GM03348 (cell line): ENCODE results near the gene TEX54.
"Not testable (repeated sequence)": the region's sequence is repeated elsewhere in the genome, so short reads cannot be mapped to it uniquely, and the experiment has no call there.

Experiments used
- DNase-seq: peaks from one replicate; pipeline ENCODE4 v3.0.0; 2012; ENCODE audit warnings: low spot score

The TEX54 gene

GRCh38 chr11:62831520-62832335, 913 bp downstream of the TEX54 start, which contains the start of gene STX5:
STX5 (minus strand) TSS chr11:62832051; CDS start chr11:62831243, 808 bp downstream.
- peak; percentile 97 for DNase-seq

DNA sequence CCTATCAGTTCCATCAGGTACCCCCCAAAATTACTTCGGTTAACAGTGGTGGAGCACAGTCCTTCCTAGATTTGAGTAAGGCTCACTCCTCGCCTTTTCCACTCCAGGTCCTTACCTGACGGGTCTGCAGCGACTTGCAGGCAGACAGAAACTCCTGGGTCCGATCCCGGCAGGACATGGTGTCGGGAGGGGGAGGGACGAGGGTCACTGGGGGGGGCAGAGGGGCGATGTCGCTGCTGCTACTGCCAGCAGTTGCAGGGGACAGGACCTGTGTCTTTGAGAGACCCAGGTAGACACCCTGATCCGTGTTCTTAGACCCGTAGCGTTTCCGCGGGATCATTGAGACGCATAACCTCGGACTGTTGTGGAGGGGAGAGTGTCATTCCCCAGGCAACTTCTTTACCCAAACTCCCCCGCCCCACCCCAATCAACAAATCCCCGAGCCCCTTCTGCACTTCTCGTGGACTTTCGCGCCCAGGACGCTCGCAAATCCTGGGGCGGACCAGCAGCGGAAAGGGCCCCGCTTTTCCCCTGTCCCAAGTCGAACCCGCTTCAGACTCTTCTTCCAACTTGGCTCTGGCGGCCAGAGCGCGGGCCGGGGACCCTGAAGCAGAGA, 1.6 kb downstream of the TEX54 start:
- no peak for DNase-seq

- not testable (repeated sequence) for DNase-seq
These were observed 4.5 kb downstream of the TEX54 start for GRCh38 chr11:62828130-62828529.

GRCh38 chr11:62823677-62824076, 9.0 kb downstream of the TEX54 start:
- DNase-seq: no peak

GRCh38 chr11:62817129-62817528, 15.5 kb downstream of the TEX54 start:
- no peak for DNase-seq

DNA sequence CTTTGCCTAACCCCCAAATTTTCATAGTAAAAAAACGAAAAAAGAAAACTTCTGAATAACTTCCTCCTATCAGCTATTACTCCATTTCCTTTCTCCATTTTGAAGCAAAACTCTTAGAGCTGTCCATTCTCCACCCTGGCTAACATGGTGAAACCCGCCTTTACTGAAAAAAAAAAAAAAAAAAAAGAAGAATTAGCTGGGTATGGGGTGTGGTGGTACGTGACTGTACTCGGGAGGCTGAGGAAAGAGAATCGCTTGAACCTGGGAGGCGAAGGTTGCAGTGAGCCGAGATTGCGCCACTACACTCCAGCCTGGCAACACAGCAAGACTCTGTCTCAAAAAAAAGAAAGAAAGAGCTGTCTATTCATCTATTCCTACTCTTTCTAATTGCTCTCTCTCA, 16.1 kb downstream of the TEX54 start:
- no peak for DNase-seq

DNA sequence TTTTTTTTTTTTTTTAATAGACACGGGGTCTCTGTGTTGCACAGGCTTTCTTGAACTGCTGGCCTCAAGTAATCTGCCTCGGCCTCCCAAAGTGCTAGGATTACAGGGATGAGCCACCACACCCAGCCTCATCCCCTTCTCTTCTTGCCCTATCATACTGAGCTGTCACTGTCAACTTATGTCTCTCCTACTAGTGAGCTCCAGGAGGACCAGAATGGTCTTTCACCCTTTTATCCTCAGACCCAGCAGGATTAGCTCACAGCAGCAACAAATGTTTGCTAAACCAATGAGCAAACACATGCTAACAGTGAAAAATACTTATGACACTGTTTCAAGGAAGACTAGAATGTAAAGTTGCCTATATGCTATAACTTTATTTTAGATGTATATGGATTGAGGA, 21.0 kb downstream of the TEX54 start:
- no peak for DNase-seq

- no peak for DNase-seq
These were observed 21.9 kb downstream of the TEX54 start for GRCh38 chr11:62810748-62811147.

- peak; percentile 30 for DNase-seq
These were observed 26.0 kb downstream of the TEX54 start for GRCh38 chr11:62806611-62807121.

DNA sequence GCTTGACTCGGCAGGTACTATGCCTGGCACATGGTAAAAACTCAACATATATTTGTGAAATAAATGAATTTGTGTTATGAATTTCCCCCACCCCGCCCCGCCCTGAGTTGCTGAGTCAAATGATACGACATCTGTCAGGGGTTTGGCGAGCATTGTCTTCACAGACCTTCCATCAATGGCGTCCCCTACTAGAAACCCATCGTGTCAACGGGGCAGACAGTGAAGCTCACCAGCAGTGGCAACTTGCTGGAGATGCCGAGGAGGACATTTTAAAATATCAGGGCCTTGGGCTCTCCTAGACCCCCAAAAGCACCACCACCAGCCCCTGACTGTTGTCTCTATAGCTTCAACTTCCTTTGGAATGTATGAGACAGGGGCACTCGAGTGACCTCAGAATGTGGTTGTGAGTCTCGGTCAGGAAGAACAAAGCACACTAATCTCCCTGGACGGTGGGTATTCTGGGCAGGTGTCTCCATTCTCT, 26.6 kb downstream of the TEX54 start:
- no peak for DNase-seq

DNA sequence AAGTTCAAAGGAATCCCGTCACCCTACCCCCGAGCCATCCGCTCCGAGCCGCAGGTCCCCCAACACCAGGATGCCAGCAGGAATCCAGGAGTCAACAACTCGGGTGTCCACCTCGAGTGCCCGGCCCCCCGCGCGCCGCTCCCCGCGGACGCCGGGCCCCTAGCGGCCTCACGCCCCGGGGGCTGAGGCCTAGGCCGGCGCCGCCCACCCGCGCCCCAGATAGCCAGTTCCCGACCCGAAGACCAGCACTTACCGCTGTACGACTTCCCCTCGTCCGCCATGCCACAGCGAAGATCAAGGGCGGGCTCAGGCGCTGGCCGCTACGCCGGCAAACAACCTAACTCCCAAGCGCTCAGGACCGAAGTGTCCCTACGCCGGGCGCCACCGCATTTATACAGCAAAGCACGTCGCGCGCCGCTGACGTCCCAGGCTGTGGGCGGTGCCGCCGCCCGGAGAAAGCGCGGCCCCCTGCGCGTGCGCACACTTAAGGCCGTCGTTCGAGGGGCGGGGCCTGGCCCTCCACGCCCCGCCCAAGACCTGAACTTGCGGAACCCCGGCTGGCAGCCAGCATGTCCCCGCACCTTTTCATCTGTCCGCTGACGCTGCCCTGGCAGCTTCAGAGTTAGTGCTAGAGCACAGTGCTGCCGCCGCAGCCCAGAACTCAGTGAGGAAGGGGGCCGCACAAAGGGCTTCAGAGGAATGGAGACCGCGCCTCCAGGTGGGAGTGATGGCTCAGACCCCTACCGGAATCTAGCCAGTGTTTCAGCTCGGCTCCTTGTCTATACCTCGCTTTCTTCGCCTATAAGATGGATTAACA, 27.4 kb downstream of the TEX54 start, which contains the start of gene NXF1:
Gene NXF1, minus strand, starts transcription at position 365 of the 817 bp plus-strand sequence. Its CDS starts 84 bp downstream, at position 281.
- DNase-seq: peak; percentile 99

GRCh38 chr11:62804310-62805075, 28.1 kb downstream of the TEX54 start:
- DNase-seq: peak; percentile 47

DNA sequence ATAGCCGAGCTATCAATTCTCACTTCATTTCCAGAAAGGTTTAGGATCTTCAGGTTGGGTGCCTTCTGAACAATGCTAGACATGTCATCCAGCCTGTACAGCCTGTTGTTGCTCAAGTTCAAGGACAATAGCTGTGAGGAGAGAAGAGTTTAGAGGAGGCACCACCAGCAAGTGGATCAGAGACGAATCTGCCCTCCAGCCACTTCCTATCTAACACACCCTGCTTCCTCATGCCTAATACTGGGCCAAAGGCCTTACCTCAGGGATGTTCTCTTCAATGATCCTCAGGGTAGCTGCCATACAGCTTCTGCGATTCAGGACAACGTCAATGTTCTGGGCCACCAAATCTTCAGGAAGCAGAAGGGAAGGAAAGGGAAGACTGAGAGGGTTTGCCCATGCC, 31.6 kb downstream of the TEX54 start:
- DNase-seq: no peak

DNA sequence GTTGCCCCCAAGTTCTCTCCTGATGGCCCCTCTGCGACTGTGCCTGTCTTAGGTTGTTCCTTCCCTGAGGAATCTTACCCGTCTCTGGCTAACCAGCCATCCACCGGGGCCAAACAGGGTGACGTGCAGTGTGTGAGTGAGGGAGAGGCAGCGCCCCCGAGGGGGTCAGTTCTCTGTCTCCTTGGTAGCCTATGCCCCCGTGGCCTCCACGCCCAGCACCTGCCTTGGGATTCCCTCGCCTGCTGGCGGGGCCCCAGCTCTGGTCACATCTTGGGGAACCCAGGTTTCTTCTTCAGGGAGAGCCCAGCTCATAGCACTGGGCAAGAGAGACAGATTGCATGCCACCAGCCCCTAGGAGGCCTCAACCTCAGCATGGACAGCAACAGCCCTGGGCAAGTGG, 33.2 kb downstream of the TEX54 start:
- DNase-seq: no peak

GRCh38 chr11:62796281-62796680, 36.4 kb downstream of the TEX54 start:
- DNase-seq: no peak

DNA sequence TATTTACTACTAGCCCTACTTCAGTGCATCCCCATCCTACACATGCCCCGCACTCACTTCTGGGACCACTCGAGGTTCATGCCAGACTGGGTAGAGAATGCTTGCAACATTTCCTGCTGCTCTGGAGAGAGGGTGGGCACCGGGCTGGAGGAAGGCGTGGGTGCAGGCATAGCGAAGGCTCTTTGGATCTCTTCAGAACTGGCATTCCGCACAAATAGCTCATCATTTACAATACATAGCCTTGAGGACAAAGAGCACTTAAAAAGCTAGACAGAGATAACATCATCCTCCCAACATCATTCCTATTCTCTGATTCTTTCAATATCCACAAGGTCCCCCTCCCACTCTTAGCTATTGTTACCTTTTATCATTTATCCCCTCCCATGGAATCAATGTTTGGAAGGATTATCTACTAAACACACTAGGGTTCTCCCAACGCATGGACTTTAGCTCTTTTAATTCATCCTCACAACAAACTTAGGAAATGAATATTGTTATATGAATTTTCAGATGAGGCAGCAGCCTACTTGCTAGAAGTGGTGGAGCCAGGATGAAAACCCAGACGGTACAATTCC, 38.4 kb downstream of the TEX54 start:
- no peak for DNase-seq

GRCh38 chr11:62792202-62792575, 40.5 kb downstream of the TEX54 start:
- DNase-seq: no peak

DNA sequence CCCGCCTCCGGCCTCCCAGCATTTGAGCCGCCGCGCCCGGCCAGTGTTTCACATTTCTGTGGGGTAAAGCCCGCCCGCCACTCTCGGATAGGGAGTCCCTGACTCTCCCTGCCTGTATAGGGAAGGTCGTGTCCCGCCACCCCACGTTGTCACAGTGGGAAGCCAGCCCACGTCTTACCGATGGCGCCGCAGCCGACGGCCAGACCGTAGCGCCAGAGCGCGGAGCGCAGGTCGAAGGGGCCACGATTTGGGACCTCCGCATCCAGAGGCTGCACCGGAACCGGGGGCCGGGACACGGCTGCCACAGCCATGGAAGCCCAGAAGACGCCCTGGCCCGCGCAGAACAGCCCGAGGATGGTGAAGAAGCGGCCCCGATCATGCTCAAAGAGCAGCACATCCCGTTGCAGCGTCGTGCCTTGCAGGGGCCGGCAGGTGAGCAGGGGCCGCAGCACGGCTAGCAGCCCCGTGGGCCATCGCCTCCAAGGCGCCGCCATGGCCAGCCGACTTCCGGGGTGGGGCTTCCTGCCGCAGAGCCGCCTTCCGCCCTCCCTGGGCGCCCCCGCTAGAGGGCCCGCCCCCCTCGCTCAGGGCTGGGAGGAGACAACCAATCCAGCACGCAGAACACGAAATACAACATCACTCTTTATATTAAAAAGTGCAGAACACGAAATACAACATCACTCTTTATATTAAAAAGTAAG, 41.0 kb downstream of the TEX54 start, which contains the start of gene TMEM223:
Gene TMEM223, minus strand, starts transcription at position 506 of the 701 bp plus-strand sequence. Its CDS starts 12 bp downstream, at position 494.
- DNase-seq: peak; percentile 96

- no peak for DNase-seq
These were observed 43.1 kb downstream of the TEX54 start for GRCh38 chr11:62789576-62789975.

DNA sequence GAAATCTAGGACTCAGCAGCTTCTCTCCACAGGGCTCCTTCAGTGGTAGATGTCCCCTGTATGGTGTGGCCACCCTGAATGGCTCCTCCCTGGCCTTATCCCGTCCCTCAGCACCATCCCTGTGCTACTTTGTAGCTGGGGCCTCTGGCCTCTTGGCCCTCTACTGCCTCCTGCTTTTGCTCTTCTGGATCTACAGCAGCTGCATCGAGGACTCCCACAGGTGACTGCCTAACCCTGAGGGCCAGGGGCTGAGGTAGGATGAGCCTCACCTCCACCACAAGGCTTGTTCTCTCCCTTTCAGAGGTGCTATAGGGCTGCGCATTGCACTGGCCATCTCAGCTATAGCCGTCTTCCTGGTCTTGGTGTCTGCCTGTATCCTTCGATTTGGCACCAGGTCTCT, 43.6 kb downstream of the TEX54 start:
- no peak for DNase-seq
